Karpas-422 (cell line): ENCODE measurements around the gene OR10A5. TPM values are rescaled to one million over a fixed set of nuclear protein-coding genes. Genes with fewer than 3 reads are reported as not detected.
"Not testable (repeated sequence)": the region's sequence is repeated elsewhere in the genome, so short reads cannot be mapped to it uniquely, and the experiment has no call there.

Experiments used
- DNase-seq: peaks from one replicate; pipeline ENCODE4 v3.0.0-alpha.2; 2015
- H2AFZ ChIP-seq: fragments of 200-600 bp; sonication (generic); 2 replicates; pipeline ENCODE4 v1.6.1; 2014; ENCODE audit warnings: antibody characterized with exemption, low read length, mixed read lengths
- H3K27ac ChIP-seq: fragments of 200-600 bp; sonication (generic); 2 replicates; pipeline ENCODE4 v1.5.1; 2014; ENCODE audit warnings: mild to moderate bottlenecking, low read length, moderate library complexity
- H3K27me3 ChIP-seq: fragments of 200-600 bp; sonication (generic); 2 replicates; pipeline ENCODE4 v1.6.1; 2014; ENCODE audit warnings: low read length, mixed read lengths
- H3K36me3 ChIP-seq: fragments of 200-600 bp; sonication (generic); 2 replicates; pipeline ENCODE4 v1.6.1; 2014; ENCODE audit warnings: low read length, mixed read lengths; ENCODE audit not compliant: insufficient read depth
- H3K4me1 ChIP-seq: fragments of 200-600 bp; sonication (generic); 2 replicates; pipeline ENCODE4 v1.6.1; 2014; ENCODE audit warnings: mild to moderate bottlenecking, low read length, mixed read lengths
- H3K4me2 ChIP-seq: fragments of 200-600 bp; sonication (generic); 2 replicates; pipeline ENCODE4 v1.6.1; 2014; ENCODE audit warnings: low read length, low read depth, mild to moderate bottlenecking; ENCODE audit not compliant: poor library complexity, severe bottlenecking
- H3K4me3 ChIP-seq: fragments of 200-600 bp; sonication (generic); 2 replicates; pipeline ENCODE4 v1.5.1; 2014; ENCODE audit warnings: mild to moderate bottlenecking, antibody characterized with exemption, low read length, mixed read lengths
- H3K79me2 ChIP-seq: fragments of 200-600 bp; sonication (generic); 2 replicates; pipeline ENCODE4 v1.6.1; 2014; ENCODE audit warnings: mild to moderate bottlenecking, low read length, mixed read lengths
- H3K9ac ChIP-seq: fragments of 200-600 bp; sonication (generic); 2 replicates; pipeline ENCODE4 v1.6.0; 2014; ENCODE audit warnings: low read length
- H3K9me2 ChIP-seq: fragments of 200-600 bp; sonication (generic), shearing (Covaris generic); replicated peaks from 2 replicates; pipeline ENCODE4 v1.6.0; 2014; ENCODE audit warnings: mild to moderate bottlenecking, low read length, moderate library complexity; ENCODE audit not compliant: insufficient read depth
- H3K9me3 ChIP-seq: fragments of 300-700, 200-600 bp; sonication (generic); 2 replicates; pipeline ENCODE4 v1.6.1; 2014; ENCODE audit warnings: low read length, mixed read lengths
- H4K20me1 ChIP-seq: fragments of 200-600 bp; sonication (generic); 2 replicates; pipeline ENCODE4 v1.6.1; 2014; ENCODE audit warnings: mild to moderate bottlenecking, antibody characterized with exemption, low read length, low read depth; ENCODE audit not compliant: insufficient read depth
- total RNA-seq: library from RNA; depleted of rRNA; stranded (reverse); fragments of >200 nt; shearing (Covaris generic); gene quantifications from 2 replicates; pipeline ENCODE4 v1.2.3, GENCODE V29; 2014; ENCODE audit warnings: low replicate concordance

Gene OR10A5
- total RNA-seq, 1 experiment from 2014 or later, result not detected

DNA sequence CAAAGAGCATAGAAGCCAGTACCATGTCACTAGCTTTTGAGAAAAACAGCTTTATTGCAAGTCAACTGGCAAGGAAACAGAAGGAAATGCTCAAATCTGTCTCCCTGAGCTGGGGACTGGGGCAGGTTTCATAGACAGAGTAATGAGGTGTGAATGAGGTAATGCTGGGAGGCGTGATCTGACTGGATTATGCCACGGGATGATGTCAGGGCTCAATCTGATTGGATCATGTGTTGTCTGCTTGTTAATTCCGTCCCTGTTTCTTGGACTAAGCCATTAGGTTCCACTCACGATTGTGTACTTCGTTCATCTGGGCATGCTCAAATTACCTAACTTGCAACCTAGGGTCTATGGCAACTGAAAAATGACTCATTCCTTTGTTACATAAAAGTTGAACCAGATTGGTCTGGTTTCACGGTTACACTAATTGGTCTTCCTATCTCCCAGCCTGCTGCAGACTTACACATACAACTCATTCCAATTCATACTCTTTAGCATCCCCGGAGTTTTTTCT, 20.2 kb upstream of the OR10A5 start:
- no peaks in the 10 kb centered on the region for H4K20me1 ChIP-seq
- H3K4me3 ChIP-seq, result no peak overlapping the region
- no peaks in the 10 kb centered on the region for H3K4me1 ChIP-seq
- H2AFZ ChIP-seq, result no peak overlapping the region
- H3K27me3 ChIP-seq, result no peaks in the 10 kb centered on the region
- no peaks in the 10 kb centered on the region for H3K36me3 ChIP-seq
- H3K4me2 ChIP-seq, result no peak overlapping the region
- no peak for DNase-seq
- no peaks in the 10 kb centered on the region for H3K9me2 ChIP-seq
- H3K79me2 ChIP-seq, result no peaks in the 10 kb centered on the region
- no peaks in the 10 kb centered on the region for H3K9me3 ChIP-seq
- no peak overlapping the region for H3K27ac ChIP-seq
- H3K9ac ChIP-seq, result no peak overlapping the region

DNA sequence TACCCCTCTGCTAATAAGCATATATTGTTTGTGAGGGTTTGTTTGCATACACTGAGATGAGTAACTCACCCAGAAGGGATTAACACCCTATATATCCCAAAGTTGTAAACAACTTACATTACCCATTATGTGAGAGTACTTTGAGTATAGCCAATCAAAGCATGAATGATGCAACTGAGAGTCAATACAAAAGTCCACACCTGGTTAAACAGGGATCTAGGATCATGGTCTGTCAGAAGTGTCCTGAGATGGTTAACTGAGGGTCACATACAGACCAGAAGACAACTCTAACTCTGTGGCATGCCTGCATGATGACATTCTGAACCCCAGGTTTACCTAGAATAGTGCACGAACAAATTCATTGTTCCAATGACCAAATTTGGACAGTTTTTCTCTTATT, 17.4 kb upstream of the OR10A5 start:
- H3K9ac ChIP-seq, result no peak overlapping the region
- no peak overlapping the region for H2AFZ ChIP-seq
- H3K4me1 ChIP-seq, result no peaks in the 10 kb centered on the region
- no peak overlapping the region for H3K4me2 ChIP-seq
- H3K79me2 ChIP-seq, result no peaks in the 10 kb centered on the region
- no peak overlapping the region for H3K27ac ChIP-seq
- no peaks in the 10 kb centered on the region for H3K9me3 ChIP-seq
- no peaks in the 10 kb centered on the region for H3K9me2 ChIP-seq
- H4K20me1 ChIP-seq, result no peaks in the 10 kb centered on the region
- H3K27me3 ChIP-seq, result no peaks in the 10 kb centered on the region
- DNase-seq, result no peak
- no peaks in the 10 kb centered on the region for H3K36me3 ChIP-seq
- H3K4me3 ChIP-seq, result no peak overlapping the region

GRCh38 chr11:6833356-6833755, 12.1 kb upstream of the OR10A5 start:
- H3K4me1 ChIP-seq, result no peaks in the 10 kb centered on the region
- no peak overlapping the region for H3K27ac ChIP-seq
- H3K27me3 ChIP-seq, result no peaks in the 10 kb centered on the region
- no peaks in the 10 kb centered on the region for H3K36me3 ChIP-seq
- no peak overlapping the region for H2AFZ ChIP-seq
- H3K79me2 ChIP-seq, result no peaks in the 10 kb centered on the region
- no peak overlapping the region for H3K4me3 ChIP-seq
- H4K20me1 ChIP-seq, result no peaks in the 10 kb centered on the region
- DNase-seq, result no peak
- H3K9me2 ChIP-seq, result no peaks in the 10 kb centered on the region
- H3K9ac ChIP-seq, result no peak overlapping the region
- no peak overlapping the region for H3K4me2 ChIP-seq
- no peaks in the 10 kb centered on the region for H3K9me3 ChIP-seq

- H3K36me3 ChIP-seq, result no peaks in the 10 kb centered on the region
- H3K27me3 ChIP-seq, result no peaks in the 10 kb centered on the region
- H3K4me2 ChIP-seq, result no peak overlapping the region
- no peak overlapping the region for H2AFZ ChIP-seq
- no peak overlapping the region for H3K9ac ChIP-seq
- no peak overlapping the region for H3K27ac ChIP-seq
- H3K79me2 ChIP-seq, result no peaks in the 10 kb centered on the region
- no peaks in the 10 kb centered on the region for H3K9me2 ChIP-seq
- H3K9me3 ChIP-seq, result no peaks in the 10 kb centered on the region
- no peaks in the 10 kb centered on the region for H3K4me1 ChIP-seq
- DNase-seq, result no peak
- H3K4me3 ChIP-seq, result no peak overlapping the region
- no peaks in the 10 kb centered on the region for H4K20me1 ChIP-seq
Measured at GRCh38 chr11:6834021-6834420, 11.5 kb upstream of the OR10A5 start.

DNA sequence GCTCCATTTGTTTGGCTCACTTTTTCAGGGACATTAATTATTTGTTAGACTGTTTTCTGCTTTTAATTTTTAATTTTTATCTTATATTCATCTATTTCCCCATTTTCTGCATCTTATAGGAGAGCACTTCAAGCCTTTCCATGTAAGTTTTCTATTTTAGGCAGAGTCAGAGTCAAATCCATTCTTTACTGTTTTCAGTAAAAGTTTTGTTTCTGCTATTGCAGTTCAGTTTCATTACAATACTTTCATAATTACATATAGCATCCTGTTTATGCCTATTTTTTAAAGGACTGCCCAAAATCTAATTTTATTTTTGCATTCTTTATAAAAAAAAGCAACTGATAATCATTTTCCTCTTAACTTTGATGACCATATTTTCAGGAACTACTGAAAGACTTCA, 3.8 kb upstream of the OR10A5 start:
- Histone ChIP-seq H3K27me3 (no peaks in the 10 kb centered on the region), H3K4me2 (no peak overlapping the region), H3K36me3 (no peaks in the 10 kb centered on the region), H2AFZ (no peak overlapping the region), H3K4me3 (no peak overlapping the region), H4K20me1 (no peaks in the 10 kb centered on the region), H3K79me2 (no peaks in the 10 kb centered on the region), H3K9ac (no peak overlapping the region), H3K4me1 (no peaks in the 10 kb centered on the region), H3K9me2 (no peaks in the 10 kb centered on the region), H3K9me3 (no peaks in the 10 kb centered on the region), H3K27ac (no peak overlapping the region)
- DNase-seq, result no peak

GRCh38 chr11:6843670-6844069, 1.8 kb upstream of the OR10A5 start:
- H2AFZ ChIP-seq, result no peak overlapping the region
- DNase-seq, result no peak
- H3K27ac ChIP-seq, result no peak overlapping the region
- no peak overlapping the region for H3K4me3 ChIP-seq
- no peak overlapping the region for H3K4me2 ChIP-seq
- no peaks in the 10 kb centered on the region for H3K79me2 ChIP-seq
- H3K36me3 ChIP-seq, result no peaks in the 10 kb centered on the region
- H3K27me3 ChIP-seq, result no peaks in the 10 kb centered on the region
- no peaks in the 10 kb centered on the region for H3K4me1 ChIP-seq
- no peaks in the 10 kb centered on the region for H4K20me1 ChIP-seq
- no peaks in the 10 kb centered on the region for H3K9me2 ChIP-seq
- no peak overlapping the region for H3K9ac ChIP-seq
- H3K9me3 ChIP-seq, result no peaks in the 10 kb centered on the region

- Histone ChIP-seq H3K4me3 (no peak overlapping the region), H3K36me3 (no peaks in the 10 kb centered on the region), H3K4me2 (no peak overlapping the region), H3K9me2 (no peaks in the 10 kb centered on the region), H2AFZ (no peak overlapping the region), H3K79me2 (no peaks in the 10 kb centered on the region), H3K27ac (no peak overlapping the region), H3K9me3 (no peaks in the 10 kb centered on the region), H3K4me1 (no peaks in the 10 kb centered on the region), H3K9ac (no peak overlapping the region), H3K27me3 (no peaks in the 10 kb centered on the region), H4K20me1 (no peaks in the 10 kb centered on the region)
- no peak for DNase-seq
Measured at GRCh38 chr11:6844356-6844755, 1.1 kb upstream of the OR10A5 start.

GRCh38 chr11:6850526-6850925, 5.0 kb downstream of the OR10A5 start:
- no peaks in the 10 kb centered on the region for H4K20me1 ChIP-seq
- no peaks in the 10 kb centered on the region for H3K4me1 ChIP-seq
- no peak overlapping the region for H3K4me3 ChIP-seq
- H3K36me3 ChIP-seq, result no peaks in the 10 kb centered on the region
- H3K27ac ChIP-seq, result no peak overlapping the region
- no peak overlapping the region for H2AFZ ChIP-seq
- no peak overlapping the region for H3K9ac ChIP-seq
- no peaks in the 10 kb centered on the region for H3K79me2 ChIP-seq
- H3K9me2 ChIP-seq, result no peaks in the 10 kb centered on the region
- no peak overlapping the region for H3K4me2 ChIP-seq
- H3K27me3 ChIP-seq, result no peaks in the 10 kb centered on the region
- no peak for DNase-seq
- no peaks in the 10 kb centered on the region for H3K9me3 ChIP-seq

- H3K4me3 ChIP-seq, H2AFZ ChIP-seq, H3K4me1 ChIP-seq, H3K79me2 ChIP-seq, H3K4me2 ChIP-seq, H4K20me1 ChIP-seq, H3K9me3 ChIP-seq, H3K9ac ChIP-seq, DNase-seq, H3K36me3 ChIP-seq, H3K27me3 ChIP-seq, H3K27ac ChIP-seq, H3K9me2 ChIP-seq: not testable (repeated sequence)
Measured at GRCh38 chr11:6854801-6855200, 9.3 kb downstream of the OR10A5 start.
